ENCODE measurements around the gene FASLG. TPM values are rescaled to one million over a fixed set of nuclear protein-coding genes. Genes with fewer than 3 reads are reported as not detected.
A peak's percentile ranks its signal among the peaks of the same experiment; 100 is the strongest.

The FASLG gene
- total RNA-seq, 1 donor from 2014 or later = 54.4 TPM

DNA sequence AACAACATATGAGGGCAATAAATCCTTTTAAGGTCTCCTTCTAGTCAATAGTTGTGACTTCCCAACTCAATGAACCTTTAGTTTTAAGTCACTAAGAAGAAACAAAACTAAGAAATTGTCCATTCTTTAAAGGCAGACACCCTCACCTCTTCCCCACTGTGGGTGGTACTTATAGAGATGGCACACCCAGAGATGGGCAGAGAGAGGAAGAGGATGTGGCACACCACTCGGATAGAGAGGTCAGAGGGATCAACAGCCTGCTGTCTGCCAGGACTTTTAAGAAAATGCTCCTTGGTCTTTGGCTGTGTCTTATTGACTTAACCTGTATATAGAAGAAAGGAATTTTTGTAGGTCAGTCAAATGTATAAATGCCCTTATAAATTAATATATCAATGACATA, 45.1 kb downstream of the FASLG start:
- Mint-ChIP-seq H3K27me3 (no peaks in the 10 kb centered on the region), H3K27ac (peak overlapping the region; percentile 56), H3K36me3 (ENCODE audit: low read depth) (no peaks in the 10 kb centered on the region), H3K4me1 (peaks cover 46% of the 10 kb centered on the region), H3K9me3 (peaks cover 4% of the 10 kb centered on the region), H3K4me3 (peak overlapping the region; percentile 17)
- no peak for DNase-seq
- intact Hi-C loops (cut with micrococcal nuclease) = loop anchor here (10.0 kb wide), 2 partner anchors 429 to 549 kb away; no protein-coding TSS in a partner anchor

GRCh38 chr1:172704420-172705210, 45.7 kb downstream of the FASLG start:
- intact Hi-C loops (cut with micrococcal nuclease) = loop anchor here (10.0 kb wide), 2 partner anchors 430 to 550 kb away; no protein-coding TSS in a partner anchor
- no peaks in the 10 kb centered on the region for H3K36me3 Mint-ChIP-seq (ENCODE audit: low read depth)
- H3K4me1 Mint-ChIP-seq = peaks cover 46% of the 10 kb centered on the region
- H3K27ac Mint-ChIP-seq = peak overlapping the region; percentile 47
- H3K9me3 Mint-ChIP-seq = peaks cover 4% of the 10 kb centered on the region
- H3K4me3 Mint-ChIP-seq = peak overlapping the region; percentile 6
- no peaks in the 10 kb centered on the region for H3K27me3 Mint-ChIP-seq
- DNase-seq = no peak

DNA sequence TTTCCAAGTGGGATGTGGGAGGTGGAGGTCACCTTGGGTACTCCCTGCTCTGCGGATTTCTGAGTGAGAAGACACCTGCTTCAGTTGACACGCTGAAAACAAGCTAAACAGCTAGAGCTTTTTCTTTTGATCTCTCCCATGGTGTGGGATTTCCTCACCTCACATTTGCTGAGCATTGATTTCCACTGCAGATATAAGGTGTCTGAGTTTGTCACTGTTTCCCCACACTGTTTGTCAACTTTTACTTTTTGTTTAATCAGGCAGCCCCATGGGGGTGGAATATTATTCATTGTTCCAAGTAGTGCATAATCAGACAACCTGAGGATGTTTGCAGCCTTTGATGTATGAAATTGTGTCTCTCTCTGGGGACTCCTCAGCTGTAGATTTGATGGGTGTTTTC, 49.5 kb downstream of the FASLG start:
- intact Hi-C loops (cut with micrococcal nuclease) = loop anchor here (1.0 to 10.0 kb wide), 7 partner anchors 8 to 554 kb away; partner anchors contain the start of gene FASLG

DNA sequence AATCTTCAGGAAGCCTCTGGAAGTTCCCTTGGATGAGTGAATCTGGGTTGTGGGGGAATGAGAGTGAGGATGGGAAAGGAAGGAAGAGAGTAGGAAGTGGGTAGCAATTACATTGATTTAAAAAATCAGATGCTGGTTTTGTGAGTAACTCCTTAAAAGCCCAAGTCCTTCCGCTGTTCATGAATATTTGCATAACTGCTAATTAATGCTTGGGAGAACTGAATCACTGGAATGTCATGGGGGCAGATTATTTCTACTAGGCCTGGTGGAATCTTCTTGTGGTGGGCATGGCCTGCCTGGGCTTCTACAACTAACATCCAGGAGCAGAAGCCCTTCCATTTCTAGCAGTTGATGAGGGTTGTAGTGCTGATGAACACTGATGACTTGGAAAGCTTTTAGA, 52.7 kb downstream of the FASLG start:
- H3K9me3 Mint-ChIP-seq = peaks cover 5% of the 10 kb centered on the region
- no peaks in the 10 kb centered on the region for H3K36me3 Mint-ChIP-seq (ENCODE audit: low read depth)
- intact Hi-C loops (cut with micrococcal nuclease) = no loop called here
- peaks cover 62% of the 10 kb centered on the region for H3K4me1 Mint-ChIP-seq
- no peak for DNase-seq
- peaks cover 2% of the 10 kb centered on the region for H3K27me3 Mint-ChIP-seq
- no peak overlapping the region for H3K4me3 Mint-ChIP-seq
- peak overlapping the region; percentile 12 for H3K27ac Mint-ChIP-seq

More for the DNA sequence above, 49.5 kb downstream of the FASLG start:
- Mint-ChIP-seq H3K4me1 (peaks cover 49% of the 10 kb centered on the region), H3K4me3 (peak overlapping the region; percentile 56), H3K27ac (peak overlapping the region; percentile 88), H3K9me3 (peaks cover 4% of the 10 kb centered on the region), H3K36me3 (ENCODE audit: low read depth) (no peaks in the 10 kb centered on the region), H3K27me3 (peaks cover 2% of the 10 kb centered on the region)
- peak; percentile 87 for DNase-seq

- H3K4me3 Mint-ChIP-seq = no peak overlapping the region
- no peak for DNase-seq
- peaks cover 5% of the 10 kb centered on the region for H3K9me3 Mint-ChIP-seq
- H3K36me3 Mint-ChIP-seq (ENCODE audit: low read depth) = no peaks in the 10 kb centered on the region
- H3K27me3 Mint-ChIP-seq = peaks cover 2% of the 10 kb centered on the region
- H3K4me1 Mint-ChIP-seq = peaks cover 61% of the 10 kb centered on the region
- H3K27ac Mint-ChIP-seq = peak overlapping the region; percentile 2
- intact Hi-C loops (cut with micrococcal nuclease) = no loop called here
Observed at GRCh38 chr1:172713466-172713865, 54.6 kb downstream of the FASLG start.

Other genes starting within 250 kb of the FASLG start
- not detected in 2 replicates for gene C1orf105, start 238.4 kb upstream of the FASLG start, total RNA-seq
- 20.4 and 23.9 TPM in 2 replicates for gene PIGC, start 215.0 kb upstream of the FASLG start, total RNA-seq
- 37.2 and 38.0 TPM in 2 replicates for gene SUCO, start 126.0 kb upstream of the FASLG start, total RNA-seq